ENCODE results near the gene ELOVL6. TPM values are rescaled to one million over a fixed set of nuclear protein-coding genes. Genes with fewer than 3 reads are reported as not detected.

ELOVL6 gene
- total and polyA plus RNA-seq, 2 donors (not counting 1 experiment from before 2014, with no cell fraction given) = 15.0 to 43.4 TPM

GRCh38 chr4:110005461-110006056 is 192.9 kb downstream of the ELOVL6 start:
- TF ChIP-seq EZH2 (IDR thresholded peaks at IDR 0.05; ENCODE audit: low read length, missing control alignments) = no peak
- TF ChIP-seq CTCF (conservative IDR thresholded peaks at IDR 0.05 in 1 of 2, IDR thresholded peaks at IDR 0.05 in 1 of 2; ENCODE audit: low read depth in 1 of 2, low read length in 2 of 2) = peak; percentile 68
- Histone ChIP-seq H2AFZ (ENCODE audit: low read length) (no peak overlapping the region), H3K79me2 (ENCODE audit: control insufficient read depth, insufficient read depth, low read length) (no peaks in the 10 kb centered on the region), H3K9me3 (ENCODE audit: control insufficient read depth, insufficient read depth, low read depth, low read length) (no peaks in the 10 kb centered on the region), H3K4me1 (ENCODE audit: control insufficient read depth, extremely low read depth, insufficient read depth, low read length) (no peaks in the 10 kb centered on the region), H3K27ac (ENCODE audit: insufficient read depth, low read length) (no peak overlapping the region), H3K4me2 (ENCODE audit: extremely low read depth, insufficient read depth, low read length) (no peak overlapping the region), H4K20me1 (ENCODE audit: control insufficient read depth, extremely low read depth, insufficient read depth, low read length) (no peaks in the 10 kb centered on the region), H3K9ac (ENCODE audit: insufficient read depth, low read length) (no peak overlapping the region), H3K36me3 (ENCODE audit: control insufficient read depth, insufficient read depth, low read length) (no peaks in the 10 kb centered on the region), H3K4me3 (replicated peaks in 1 of 4; ENCODE audit: control extremely low read depth in 1 of 4, insufficient read depth in 1 of 4, low read depth in 3 of 4, low read length in 4 of 4) (no peak overlapping the region), H3K27me3 (ENCODE audit: control insufficient read depth, insufficient read depth, low read length) (no peaks in the 10 kb centered on the region)
- peak; percentile 65 to 84 for DNase-seq (ENCODE audit: low read depth in 2 of 2)

GRCh38 chr4:110004556-110004955 is 193.9 kb downstream of the ELOVL6 start:
- Histone ChIP-seq H3K9ac (ENCODE audit: insufficient read depth, low read length) (no peak overlapping the region), H3K27ac (ENCODE audit: insufficient read depth, low read length) (no peak overlapping the region), H3K36me3 (ENCODE audit: control insufficient read depth, insufficient read depth, low read length) (no peaks in the 10 kb centered on the region), H3K4me3 (replicated peaks in 1 of 4; ENCODE audit: control extremely low read depth in 1 of 4, insufficient read depth in 1 of 4, low read depth in 3 of 4, low read length in 4 of 4) (no peak overlapping the region), H3K4me2 (ENCODE audit: extremely low read depth, insufficient read depth, low read length) (no peak overlapping the region), H2AFZ (ENCODE audit: low read length) (no peak overlapping the region), H3K27me3 (ENCODE audit: control insufficient read depth, insufficient read depth, low read length) (no peaks in the 10 kb centered on the region), H3K4me1 (ENCODE audit: control insufficient read depth, extremely low read depth, insufficient read depth, low read length) (no peaks in the 10 kb centered on the region), H3K9me3 (ENCODE audit: control insufficient read depth, insufficient read depth, low read depth, low read length) (no peaks in the 10 kb centered on the region), H4K20me1 (ENCODE audit: control insufficient read depth, extremely low read depth, insufficient read depth, low read length) (no peaks in the 10 kb centered on the region), H3K79me2 (ENCODE audit: control insufficient read depth, insufficient read depth, low read length) (no peaks in the 10 kb centered on the region)
- DNase-seq (ENCODE audit: low read depth in 2 of 2) = no peak
- TF ChIP-seq CTCF (conservative IDR thresholded peaks at IDR 0.05 in 1 of 2, IDR thresholded peaks at IDR 0.05 in 1 of 2; ENCODE audit: low read depth in 1 of 2, low read length in 2 of 2) (no peak), EZH2 (IDR thresholded peaks at IDR 0.05; ENCODE audit: low read length, missing control alignments) (no peak)

GRCh38 chr4:110003401-110004187 is 194.8 kb downstream of the ELOVL6 start:
- Histone ChIP-seq H4K20me1 (ENCODE audit: control insufficient read depth, extremely low read depth, insufficient read depth, low read length) (no peaks in the 10 kb centered on the region), H3K9me3 (ENCODE audit: control insufficient read depth, insufficient read depth, low read depth, low read length) (no peaks in the 10 kb centered on the region), H3K79me2 (ENCODE audit: control insufficient read depth, insufficient read depth, low read length) (no peaks in the 10 kb centered on the region), H3K9ac (ENCODE audit: insufficient read depth, low read length) (no peak overlapping the region), H2AFZ (ENCODE audit: low read length) (no peak overlapping the region), H3K27me3 (ENCODE audit: control insufficient read depth, insufficient read depth, low read length) (no peaks in the 10 kb centered on the region), H3K4me1 (ENCODE audit: control insufficient read depth, extremely low read depth, insufficient read depth, low read length) (no peaks in the 10 kb centered on the region), H3K4me3 (replicated peaks in 1 of 4; ENCODE audit: control extremely low read depth in 1 of 4, insufficient read depth in 1 of 4, low read depth in 3 of 4, low read length in 4 of 4) (no peak overlapping the region), H3K4me2 (ENCODE audit: extremely low read depth, insufficient read depth, low read length) (no peak overlapping the region), H3K27ac (ENCODE audit: insufficient read depth, low read length) (no peak overlapping the region), H3K36me3 (ENCODE audit: control insufficient read depth, insufficient read depth, low read length) (no peaks in the 10 kb centered on the region)
- DNase-seq (ENCODE audit: low read depth in 2 of 2) = no peak
- TF ChIP-seq CTCF (conservative IDR thresholded peaks at IDR 0.05 in 1 of 2, IDR thresholded peaks at IDR 0.05 in 1 of 2; ENCODE audit: low read depth in 1 of 2, low read length in 2 of 2) (no peak), EZH2 (IDR thresholded peaks at IDR 0.05; ENCODE audit: low read length, missing control alignments) (no peak)
